HCT116 (cell line): ENCODE data around the gene MPV17. TPM values are rescaled to one million over a fixed set of nuclear protein-coding genes. Genes with fewer than 3 reads are reported as not detected.

Source experiments
- ATAC-seq: fragments of 200-7000 bp; cut with Tn5 transposase; 2 replicates; pipeline ENCODE4 v1.9.1; 2020; ENCODE audit warnings: mild to moderate bottlenecking, moderate library complexity
- BruUV-seq: library from RNA; stranded (reverse); fragments of 400-500 nt; replicated peaks from 2 replicates; lab custom pipeline; 2021; lab: Mats Ljungman, UMichigan
- CTCF ChIA-PET: fragments of 300-600 bp; sonication (Branson Sonifier 250); formaldehyde crosslinking; loops from one replicate; lab custom pipeline; 2021; ENCODE audit warnings: antibody characterized with exemption; lab: Charles Lee
- POLR2A ChIA-PET: fragments of 300-600, 350-600 bp; sonication (Branson Sonifier 250); formaldehyde crosslinking; loops from one replicate; lab custom pipeline; 2021; ENCODE audit warnings: antibody characterized with exemption; lab: Charles Lee
- RAD21 ChIA-PET, 2 experiments: fragments of 300-600 bp; sonication (Branson Sonifier 250); formaldehyde crosslinking; loops; one replicate each; lab custom pipeline; 2023; ENCODE audit warnings: low total read pairs in 2 of 2; ENCODE audit not compliant: uncharacterized antibody in 2 of 2, unreplicated experiment in 2 of 2, low non-redundant PET in 1 of 2; lab: Charles Lee
- DNase-seq: peaks from one replicate; pipeline ENCODE4 v3.0.0-alpha.2; 2010; ENCODE audit warnings: low read depth, low spot score
- H2AFZ ChIP-seq: fragments of 200-600 bp; shearing (Covaris generic), sonication (generic); 2 replicates; pipeline ENCODE4 v1.6.1; 2017; ENCODE audit warnings: low read depth, mixed run types, mixed read lengths, antibody characterized with exemption, low read length; ENCODE audit not compliant: poor library complexity, severe bottlenecking
- H3K27ac ChIP-seq: 2 replicates; pipeline ENCODE4 v1.5.1; 2012; ENCODE audit warnings: low read depth, low read length
- H3K27me3 ChIP-seq: fragments of 200-600 bp; sonication (generic); 2 replicates; pipeline ENCODE4 v1.6.1; 2016; ENCODE audit warnings: mixed run types, low read length, mixed read lengths; ENCODE audit not compliant: insufficient read depth
- H3K36me3 ChIP-seq, 2 experiments: fragments of 200-500 bp in 1 of 2; fragments of 200-600 bp in 1 of 2; sonication (Bioruptor generic) in 1 of 2; sonication (generic) in 1 of 2; 2 replicates each; pipeline versions ENCODE4 v1.5.1 to v1.6.1; 2014 to 2016; ENCODE audit warnings: low read length in 2 of 2, inconsistent platforms in 1 of 2, mixed read lengths in 1 of 2, mixed run types in 1 of 2; ENCODE audit not compliant: insufficient read depth in 2 of 2, control insufficient read depth in 1 of 2
- H3K4me1 ChIP-seq, 2 experiments: fragments of 200-600 bp in 1 of 2; sonication (generic) in 1 of 2; 2 replicates each; pipeline versions ENCODE4 v1.5.1 to v1.6.1; 2012 to 2017; ENCODE audit warnings: low read length in 2 of 2, inconsistent platforms in 1 of 2, mild to moderate bottlenecking in 1 of 2, mixed read lengths in 1 of 2, mixed run types in 1 of 2, moderate library complexity in 1 of 2; ENCODE audit not compliant: insufficient read depth in 2 of 2, control insufficient read depth in 1 of 2
- H3K4me2 ChIP-seq: fragments of 200-600 bp; sonication (generic); 2 replicates; pipeline ENCODE4 v1.6.1; 2017; ENCODE audit warnings: mixed run types, low read length, mixed read lengths
- H3K4me3 ChIP-seq, 2 experiments: fragments of 200-600 bp in 1 of 2; sonication (generic) in 1 of 2; replicated peaks in 1 of 2; 2 replicates each; pipeline ENCODE4 v1.5.1; 2011 to 2016; ENCODE audit warnings: low read length in 2 of 2, control low read depth in 1 of 2, low read depth in 1 of 2, mild to moderate bottlenecking in 1 of 2, mixed read lengths in 1 of 2, mixed run types in 1 of 2
- H3K79me2 ChIP-seq: fragments of 200-600 bp; sonication (generic); 2 replicates; pipeline ENCODE4 v1.6.1; 2017; ENCODE audit warnings: mild to moderate bottlenecking, mixed run types, low read length, moderate library complexity, mixed read lengths; ENCODE audit not compliant: insufficient read depth
- H3K9ac ChIP-seq: fragments of 200-600 bp; sonication (generic); 2 replicates; pipeline ENCODE4 v1.6.1; 2016; ENCODE audit warnings: low read length, mixed read lengths
- H3K9me2 ChIP-seq: fragments of 200-600 bp; sonication (generic), shearing (Covaris generic); 2 replicates; pipeline ENCODE4 v1.6.1; 2017; ENCODE audit warnings: mixed run types, mild to moderate bottlenecking, moderate library complexity; ENCODE audit not compliant: insufficient read depth
- H3K9me3 ChIP-seq, 2 experiments: fragments of 200-500 bp in 1 of 2; fragments of 200-600 bp in 1 of 2; sonication (Bioruptor generic) in 1 of 2; sonication (generic) in 1 of 2; 2 replicates each; pipeline ENCODE4 v1.6.1; 2014 to 2017; ENCODE audit warnings: low read length in 2 of 2, mixed read lengths in 2 of 2, inconsistent platforms in 1 of 2, low read depth in 1 of 2, mild to moderate bottlenecking in 1 of 2, mixed run types in 1 of 2, moderate library complexity in 1 of 2; ENCODE audit not compliant: control insufficient read depth in 1 of 2, insufficient read depth in 1 of 2
- H4K20me1 ChIP-seq: fragments of 200-600 bp; sonication (generic), shearing (Covaris generic); 2 replicates; pipeline ENCODE4 v1.6.1; 2017; ENCODE audit warnings: mixed run types, mild to moderate bottlenecking, moderate library complexity; ENCODE audit not compliant: insufficient read depth
- CBX3 ChIP-seq: IDR thresholded peaks from 2 replicates; pipeline ENCODE4 v1.6.1; 2012; ENCODE audit warnings: low read depth
- CTCF ChIP-seq, 3 experiments: fragments of 200-600 bp in 1 of 3; sonication (generic) in 1 of 3; IDR thresholded peaks in 2 of 3; conservative IDR thresholded peaks in 1 of 3; 2 replicates each; pipeline ENCODE4 v1.5.1; 2012 to 2017; ENCODE audit warnings: low read depth in 2 of 3, low read length in 2 of 3, antibody characterized with exemption in 1 of 3, borderline replicate concordance in 1 of 3, control low read depth in 1 of 3, mild to moderate bottlenecking in 1 of 3, mixed read lengths in 1 of 3, mixed run types in 1 of 3, moderate library complexity in 1 of 3; ENCODE audit not compliant: insufficient read depth in 1 of 3
- EGR1 ChIP-seq: IDR thresholded peaks from 2 replicates; pipeline ENCODE4 v1.6.1; 2012; ENCODE audit warnings: low read depth
- ELF1 ChIP-seq: IDR thresholded peaks from 2 replicates; pipeline ENCODE4 v1.6.1; 2012; ENCODE audit warnings: low read depth, borderline replicate concordance
- EZH2 ChIP-seq: fragments of 200-600 bp; sonication (generic); IDR thresholded peaks from 2 replicates; pipeline ENCODE4 v1.6.1; 2017; ENCODE audit warnings: antibody characterized with exemption, mixed run types
- EZH2phosphoT487 ChIP-seq: fragments of 200-600 bp; IDR thresholded peaks from 2 replicates; pipeline ENCODE4 v1.6.1; 2018; ENCODE audit warnings: antibody characterized with exemption, borderline replicate concordance
- FOSL1 ChIP-seq: IDR thresholded peaks from 2 replicates; pipeline ENCODE4 v1.6.1; 2012; ENCODE audit warnings: low read depth
- JUND ChIP-seq: IDR thresholded peaks from 2 replicates; pipeline ENCODE4 v1.6.1; 2012
- MAX ChIP-seq: IDR thresholded peaks from 2 replicates; pipeline ENCODE4 v1.6.1; 2012
- POLR2AphosphoS5 ChIP-seq: IDR thresholded peaks from 2 replicates; pipeline ENCODE4 v1.6.1; 2011; ENCODE audit warnings: mild to moderate bottlenecking, low read depth, low read length, moderate library complexity
- SIN3A ChIP-seq: IDR thresholded peaks from 2 replicates; pipeline ENCODE4 v1.6.1; 2012; ENCODE audit warnings: low read depth
- SP1 ChIP-seq: IDR thresholded peaks from 2 replicates; pipeline ENCODE4 v1.6.1; 2012; ENCODE audit warnings: low read depth
- TCF7L2 ChIP-seq: IDR thresholded peaks from 2 replicates; pipeline ENCODE4 v1.7.0; 2011; ENCODE audit warnings: borderline replicate concordance, inconsistent platforms; ENCODE audit not compliant: insufficient read depth, insufficient read length; ENCODE audit errors: extremely low read depth
- ZBTB33 ChIP-seq: IDR thresholded peaks from 2 replicates; pipeline ENCODE4 v1.6.1; 2011; ENCODE audit warnings: mild to moderate bottlenecking, low read length, moderate library complexity; ENCODE audit not compliant: insufficient replicate concordance; ENCODE audit errors: extremely low read depth
- ZFX ChIP-seq: fragments of 450-650 bp; IDR thresholded peaks from 2 replicates; pipeline ENCODE4 v1.6.1; 2017
- ZNF274 ChIP-seq: fragments of 200-500 bp; sonication (Bioruptor generic); IDR thresholded peaks from 2 replicates; pipeline ENCODE4 v1.6.1; 2014; ENCODE audit warnings: mild to moderate bottlenecking, low read depth, low read length, inconsistent platforms
- intact Hi-C: fragments of 100-400 bp; cut with micrococcal nuclease; formaldehyde crosslinking; loops from 2 replicates; pipeline ENCODE4 v1.10.0; 2022
- total RNA-seq: library from RNA; stranded (reverse); gene quantifications from one replicate; pipeline ENCODE4 v1.2.1, GENCODE V29; 2021; ENCODE audit not compliant: unreplicated experiment

Gene MPV17
- total RNA-seq, 1 experiment from 2014 or later = 55.4 TPM

GRCh38 chr2:27271631-27272340 is 51.1 kb downstream of the MPV17 start (continued):
- no peak for TF ChIP-seq ZBTB33
- TF ChIP-seq MAX = no peak
- no peak for TF ChIP-seq ZFX

DNA sequence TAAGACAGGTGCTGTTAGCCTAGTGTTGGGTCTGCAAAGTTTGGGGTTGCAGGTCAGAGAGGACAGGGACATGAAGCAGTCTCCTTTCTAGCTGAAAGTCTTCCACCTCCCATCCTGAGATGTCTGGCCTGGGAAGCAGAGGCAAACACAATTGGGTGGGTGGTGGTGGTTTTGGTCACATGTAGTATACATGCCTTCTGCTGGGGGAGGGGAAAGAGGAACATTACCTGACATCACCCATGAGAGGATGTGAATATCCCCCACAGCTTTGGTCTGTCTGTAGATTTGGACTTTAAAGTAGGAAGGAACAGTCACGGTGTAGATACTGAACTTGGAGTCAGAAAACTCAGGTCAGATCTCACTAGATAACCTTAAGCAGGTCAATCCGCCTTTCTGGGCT is 52.2 kb downstream of the MPV17 start:
- H3K9me3 ChIP-seq = no peaks in the 10 kb centered on the region
- DNase-seq (no peak), ATAC-seq (no peak)
- no peak overlapping the region for H3K27ac ChIP-seq
- no peak overlapping the region for H2AFZ ChIP-seq
- TF ChIP-seq EZH2 (no peak), EZH2phosphoT487 (no peak), TCF7L2 (no peak), SIN3A (no peak), EGR1 (no peak), MAX (no peak), ZNF274 (no peak), POLR2AphosphoS5 (no peak), CBX3 (no peak), JUND (no peak), SP1 (no peak), CTCF (IDR thresholded peaks at IDR 0.05 in 2 of 3, conservative IDR thresholded peaks at IDR 0.05 in 1 of 3; ENCODE audit: borderline replicate concordance in 1 of 3, insufficient read depth in 1 of 3, low read depth in 2 of 3, low read length in 2 of 3) (no peak), ELF1 (no peak), FOSL1 (no peak)
- TF ChIP-seq, all 23 proteins: peak for 0
- Histone ChIP-seq H3K9me2 (no peaks in the 10 kb centered on the region), H4K20me1 (no peaks in the 10 kb centered on the region), H3K79me2 (no peaks in the 10 kb centered on the region), H3K36me3 (no peaks in the 10 kb centered on the region), H3K4me1 (peaks cover 1 to 2% of the 10 kb centered on the region in 2 experiments; a peak in 2 of 4 replicates), H3K4me2 (no peak overlapping the region), H3K9ac (no peak overlapping the region), H3K27me3 (no peaks in the 10 kb centered on the region), H3K4me3 (no peak overlapping the region)
- ChIA-PET RAD21 (no interaction called here), CTCF (interaction anchor here (4.1 kb wide), 1 partner anchor 9 kb away, joined by 19 read pairs; no protein-coding TSS in a partner anchor), POLR2A (no interaction called here)
- intact Hi-C loops = no loop called here
- BruUV-seq = no TSS peak
